Liver (tissue), 9 donors: ENCODE results near the gene PTPRN2. TPM values are rescaled to one million over a fixed set of nuclear protein-coding genes. Genes with fewer than 3 reads are reported as not detected.

ENCODE experiments used
- DNase-seq: peaks from one replicate; pipeline ENCODE4 v3.0.0-alpha.2; 2017; ENCODE audit warnings: low spot score
- H3K27ac ChIP-seq, 2 donors: one replicate each; pipeline ENCODE4 v1.7.0; 2013; ENCODE audit warnings: inconsistent platforms in 2 of 2, low read length in 2 of 2, control low read depth in 1 of 2, low read depth in 1 of 2, mild to moderate bottlenecking in 1 of 2
- H3K27me3 ChIP-seq, 4 donors: one replicate each; pipeline versions ENCODE4 v1.6.1 to v1.7.0; 2013; ENCODE audit warnings: low read length in 3 of 4, inconsistent platforms in 1 of 4, mild to moderate bottlenecking in 1 of 4, moderate library complexity in 1 of 4; ENCODE audit not compliant: control insufficient read depth in 4 of 4, insufficient read depth in 4 of 4
- H3K36me3 ChIP-seq, 4 donors: one replicate each; pipeline versions ENCODE4 v1.6.1 to v1.7.0; 2013; ENCODE audit warnings: low read length in 3 of 4, mild to moderate bottlenecking in 3 of 4, low read depth in 1 of 4, moderate library complexity in 1 of 4; ENCODE audit not compliant: control insufficient read depth in 4 of 4, insufficient read depth in 3 of 4
- H3K4me1 ChIP-seq, 4 donors: one replicate each; pipeline versions ENCODE4 v1.6.1 to v1.7.0; 2013; ENCODE audit warnings: low read length in 3 of 4, mild to moderate bottlenecking in 3 of 4, moderate library complexity in 1 of 4; ENCODE audit not compliant: control insufficient read depth in 4 of 4, insufficient read depth in 4 of 4
- H3K4me3 ChIP-seq, 3 donors: one replicate each; pipeline versions ENCODE4 v1.6.1 to v1.7.0; 2013; ENCODE audit warnings: low read length in 3 of 3, control low read depth in 1 of 3, low read depth in 1 of 3, mild to moderate bottlenecking in 1 of 3
- H3K9ac ChIP-seq, 2 donors: one replicate each; pipeline ENCODE4 v1.7.0; 2013; ENCODE audit warnings: low read length in 2 of 2, mild to moderate bottlenecking in 2 of 2, moderate library complexity in 2 of 2, control low read depth in 1 of 2, low read depth in 1 of 2
- H3K9me3 ChIP-seq, 4 donors: one replicate each; pipeline versions ENCODE4 v1.6.1 to v1.7.0; 2013; ENCODE audit warnings: low read length in 3 of 4; ENCODE audit not compliant: control insufficient read depth in 4 of 4
- EGR1 ChIP-seq, 2 donors: IDR thresholded peaks; 2 replicates each; pipeline ENCODE4 v1.6.1; 2016 to 2018; ENCODE audit warnings: antibody characterized with exemption in 2 of 2, low read depth in 2 of 2
- FOXA1 ChIP-seq: IDR thresholded peaks from 2 replicates; pipeline ENCODE4 v1.6.1; 2016; ENCODE audit warnings: antibody characterized with exemption
- FOXA2 ChIP-seq: IDR thresholded peaks from 2 replicates; pipeline ENCODE4 v1.6.1; 2016; ENCODE audit warnings: antibody characterized with exemption
- GABPA ChIP-seq, 2 donors: IDR thresholded peaks in 1 of 2; conservative IDR thresholded peaks in 1 of 2; 2 replicates each; pipeline ENCODE4 v1.6.1; 2016; ENCODE audit warnings: antibody characterized with exemption in 2 of 2, mild to moderate bottlenecking in 1 of 2, moderate library complexity in 1 of 2
- HNF4A ChIP-seq, 2 donors: conservative IDR thresholded peaks; 2 replicates each; pipeline ENCODE4 v1.6.1; 2016; ENCODE audit warnings: antibody characterized with exemption in 2 of 2, mild to moderate bottlenecking in 2 of 2
- HNF4G ChIP-seq: IDR thresholded peaks from 2 replicates; pipeline ENCODE4 v1.6.1; 2016; ENCODE audit warnings: antibody characterized with exemption
- JUND ChIP-seq, 2 donors: IDR thresholded peaks; 2 replicates each; pipeline ENCODE4 v1.6.1; 2016; ENCODE audit warnings: antibody characterized with exemption in 2 of 2
- MAX ChIP-seq: IDR thresholded peaks from 2 replicates; pipeline ENCODE4 v1.6.1; 2016; ENCODE audit warnings: antibody characterized with exemption
- NR2F2 ChIP-seq: IDR thresholded peaks from 2 replicates; pipeline ENCODE4 v1.6.1; 2016; ENCODE audit warnings: antibody characterized with exemption
- RAD21 ChIP-seq, 2 donors: IDR thresholded peaks; 2 replicates each; pipeline ENCODE4 v1.6.1; 2016; ENCODE audit warnings: antibody characterized with exemption in 2 of 2, mild to moderate bottlenecking in 2 of 2
- REST ChIP-seq: IDR thresholded peaks from 2 replicates; pipeline ENCODE4 v1.6.1; 2016; ENCODE audit warnings: antibody characterized with exemption, mild to moderate bottlenecking
- RXRA ChIP-seq, 2 donors: IDR thresholded peaks; 2 replicates each; pipeline ENCODE4 v1.6.1; 2017 to 2018; ENCODE audit warnings: antibody characterized with exemption in 2 of 2, mild to moderate bottlenecking in 1 of 2
- SP1 ChIP-seq: IDR thresholded peaks from 2 replicates; pipeline ENCODE4 v1.6.1; 2018; ENCODE audit warnings: antibody characterized with exemption, mild to moderate bottlenecking
- TAF1 ChIP-seq: conservative IDR thresholded peaks from 2 replicates; pipeline ENCODE4 v1.6.1; 2016; ENCODE audit warnings: antibody characterized with exemption, mild to moderate bottlenecking
- YY1 ChIP-seq: IDR thresholded peaks from 2 replicates; pipeline ENCODE4 v1.6.1; 2016; ENCODE audit warnings: antibody characterized with exemption, mild to moderate bottlenecking
- WGBS: extraction: QIAGEN DNeasy Blood & Tissue Kit; methylation state at CpG from one replicate; pipeline ENCODE4 v1.1.7; 2013; 5-methylcytosine and 5-hydroxymethylcytosine counted together
- polyA plus RNA-seq, 2 donors: library from polyadenylated mRNA; stranded (reverse) in 1 of 2; unstranded in 1 of 2; fragments of 200-250 nt in 1 of 2; fragments of >200 nt in 1 of 2; fragmentation: Nextera tagmentation in 1 of 2; extraction: Ambion mirVana in 1 of 2; gene quantifications; one replicate each; pipeline versions ENCODE4 v1.2.1 to v1.2.3, GENCODE V29; 2013 to 2015
- total RNA-seq, 2 donors: library from RNA; depleted of rRNA; stranded (reverse); fragments of >200 nt; gene quantifications; one replicate each; pipeline ENCODE4 v1.2.3, GENCODE V29; 2014
- TF ChIP-seq, protein P1 (sequence below): fragments of 150-350 bp; IDR thresholded peaks from 2 replicates; pipeline ENCODE4 v1.5.1; 2017; ENCODE audit warnings: improper control_type of control experiment, low read depth, low read length; ENCODE audit not compliant: missing input control
- TF ChIP-seq, protein P2 (sequence below): IDR thresholded peaks from 2 replicates; pipeline ENCODE4 v1.6.1; 2016; ENCODE audit warnings: antibody characterized with exemption
- TF ChIP-seq, protein P3 (sequence below): IDR thresholded peaks from 2 replicates; pipeline ENCODE4 v1.6.1; 2016; ENCODE audit warnings: antibody characterized with exemption
- donor health status: healthy.
- donor health status: healthy.
- donor health status: healthy.
- donor health status: healthy.
- donor health status: healthy.

Gene PTPRN2
- total and polyA plus RNA-seq, 4 donors = 0.75 to 1.9 (median 1.1) TPM

GRCh38 chr7:157855016-157855415 lies 732.6 kb downstream of the PTPRN2 start:
- DNase-seq = no peak
- H3K27me3 ChIP-seq = no peaks in the 10 kb centered on the region
- TF ChIP-seq, protein P1, sequence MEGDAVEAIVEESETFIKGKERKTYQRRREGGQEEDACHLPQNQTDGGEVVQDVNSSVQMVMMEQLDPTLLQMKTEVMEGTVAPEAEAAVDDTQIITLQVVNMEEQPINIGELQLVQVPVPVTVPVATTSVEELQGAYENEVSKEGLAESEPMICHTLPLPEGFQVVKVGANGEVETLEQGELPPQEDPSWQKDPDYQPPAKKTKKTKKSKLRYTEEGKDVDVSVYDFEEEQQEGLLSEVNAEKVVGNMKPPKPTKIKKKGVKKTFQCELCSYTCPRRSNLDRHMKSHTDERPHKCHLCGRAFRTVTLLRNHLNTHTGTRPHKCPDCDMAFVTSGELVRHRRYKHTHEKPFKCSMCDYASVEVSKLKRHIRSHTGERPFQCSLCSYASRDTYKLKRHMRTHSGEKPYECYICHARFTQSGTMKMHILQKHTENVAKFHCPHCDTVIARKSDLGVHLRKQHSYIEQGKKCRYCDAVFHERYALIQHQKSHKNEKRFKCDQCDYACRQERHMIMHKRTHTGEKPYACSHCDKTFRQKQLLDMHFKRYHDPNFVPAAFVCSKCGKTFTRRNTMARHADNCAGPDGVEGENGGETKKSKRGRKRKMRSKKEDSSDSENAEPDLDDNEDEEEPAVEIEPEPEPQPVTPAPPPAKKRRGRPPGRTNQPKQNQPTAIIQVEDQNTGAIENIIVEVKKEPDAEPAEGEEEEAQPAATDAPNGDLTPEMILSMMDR = no peak
- no peak for TF ChIP-seq RXRA (IDR thresholded peaks at IDR 0.05)
- H3K4me3 ChIP-seq = peak overlapping the region in 1 of 3 donors; percentile 15
- no peak overlapping the region for H3K9ac ChIP-seq
- H3K9me3 ChIP-seq = no peaks in the 10 kb centered on the region
- no peak overlapping the region for H3K27ac ChIP-seq
- peaks cover 0 to 19% (median 10%) of the 10 kb centered on the region in 4 donors for H3K4me1 ChIP-seq
- WGBS = 94% methylated on average over 22 of the region's 22 CpGs
- H3K36me3 ChIP-seq = no peaks in the 10 kb centered on the region

DNA sequence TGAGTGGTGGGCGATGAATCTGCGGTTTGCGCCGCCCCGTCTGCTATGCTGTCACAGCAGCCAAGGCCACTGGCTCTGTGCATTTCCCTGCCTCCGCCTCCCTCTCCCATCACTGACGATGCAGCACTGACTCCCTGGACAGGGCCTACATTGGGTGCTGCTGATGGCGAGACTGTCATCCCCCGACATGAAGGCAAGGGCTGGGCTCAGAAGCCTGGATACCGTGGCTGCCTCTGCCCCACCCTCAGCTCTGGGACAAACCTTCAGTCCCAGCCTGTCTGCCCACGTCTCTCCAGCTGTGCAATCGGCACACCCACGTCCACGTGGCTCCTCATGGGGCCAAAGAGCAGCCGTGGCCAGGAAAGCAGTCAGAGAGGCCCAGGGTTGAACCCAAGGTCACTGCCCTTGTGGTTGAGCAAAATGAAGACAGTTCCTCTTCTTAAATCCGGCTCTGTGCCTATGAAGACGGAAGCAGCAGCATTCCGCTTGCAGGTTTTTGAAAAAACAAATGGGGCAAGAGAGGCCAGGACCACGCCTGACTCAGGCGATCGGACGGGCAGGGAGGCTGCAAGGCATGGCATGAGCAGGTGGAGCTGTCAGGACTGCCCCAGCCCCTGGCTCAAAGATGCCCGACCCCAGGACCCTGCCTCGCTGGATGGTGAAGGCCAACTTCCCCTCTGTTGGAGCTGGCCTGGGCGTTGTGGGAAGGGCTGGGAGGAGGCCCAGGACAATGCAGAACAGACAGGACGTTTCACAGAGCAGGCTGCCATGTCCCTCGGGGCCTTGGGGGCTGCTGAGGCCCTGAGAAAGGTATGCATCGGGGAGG lies 733.3 kb downstream of the PTPRN2 start:
- TF ChIP-seq, protein P2, sequence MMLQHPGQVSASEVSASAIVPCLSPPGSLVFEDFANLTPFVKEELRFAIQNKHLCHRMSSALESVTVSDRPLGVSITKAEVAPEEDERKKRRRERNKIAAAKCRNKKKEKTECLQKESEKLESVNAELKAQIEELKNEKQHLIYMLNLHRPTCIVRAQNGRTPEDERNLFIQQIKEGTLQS = no peak
- TF ChIP-seq GABPA (IDR thresholded peaks at IDR 0.05 in 1 of 2, conservative IDR thresholded peaks at IDR 0.05 in 1 of 2) = no peak
- peak; percentile 98 to 99 for TF ChIP-seq RXRA (IDR thresholded peaks at IDR 0.05)
- TF ChIP-seq YY1 = peak; percentile 72
- TF ChIP-seq, protein P1 = no peak
- TF ChIP-seq, protein P3, sequence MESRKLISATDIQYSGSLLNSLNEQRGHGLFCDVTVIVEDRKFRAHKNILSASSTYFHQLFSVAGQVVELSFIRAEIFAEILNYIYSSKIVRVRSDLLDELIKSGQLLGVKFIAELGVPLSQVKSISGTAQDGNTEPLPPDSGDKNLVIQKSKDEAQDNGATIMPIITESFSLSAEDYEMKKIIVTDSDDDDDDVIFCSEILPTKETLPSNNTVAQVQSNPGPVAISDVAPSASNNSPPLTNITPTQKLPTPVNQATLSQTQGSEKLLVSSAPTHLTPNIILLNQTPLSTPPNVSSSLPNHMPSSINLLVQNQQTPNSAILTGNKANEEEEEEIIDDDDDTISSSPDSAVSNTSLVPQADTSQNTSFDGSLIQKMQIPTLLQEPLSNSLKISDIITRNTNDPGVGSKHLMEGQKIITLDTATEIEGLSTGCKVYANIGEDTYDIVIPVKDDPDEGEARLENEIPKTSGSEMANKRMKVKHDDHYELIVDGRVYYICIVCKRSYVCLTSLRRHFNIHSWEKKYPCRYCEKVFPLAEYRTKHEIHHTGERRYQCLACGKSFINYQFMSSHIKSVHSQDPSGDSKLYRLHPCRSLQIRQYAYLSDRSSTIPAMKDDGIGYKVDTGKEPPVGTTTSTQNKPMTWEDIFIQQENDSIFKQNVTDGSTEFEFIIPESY = no peak
- peak; percentile 80 for TF ChIP-seq REST
- peak; percentile 84 for TF ChIP-seq SP1
- TF ChIP-seq HNF4A (conservative IDR thresholded peaks at IDR 0.05) = peak; percentile 73 to 87
- TF ChIP-seq MAX = peak; percentile 84
- peak; percentile 57 for TF ChIP-seq NR2F2
- TF ChIP-seq RAD21 (IDR thresholded peaks at IDR 0.05) = no peak
- TF ChIP-seq FOXA2 = no peak
- TF ChIP-seq FOXA1 = no peak
- no peak for TF ChIP-seq TAF1
- TF ChIP-seq JUND (IDR thresholded peaks at IDR 0.05) = no peak
- peak; percentile 41 to 69 for TF ChIP-seq EGR1 (IDR thresholded peaks at IDR 0.05; ENCODE audit: low read depth in 2 of 2)
- no peak for TF ChIP-seq HNF4G

More for the DNA sequence above, 733.3 kb downstream of the PTPRN2 start:
- H3K36me3 ChIP-seq = no peaks in the 10 kb centered on the region
- no peaks in the 10 kb centered on the region for H3K27me3 ChIP-seq
- no peaks in the 10 kb centered on the region for H3K9me3 ChIP-seq
- DNase-seq = peak; percentile 49
- peak overlapping the region in 1 of 2 donors; percentile 35 for H3K27ac ChIP-seq
- peak overlapping the region in 1 of 3 donors; percentile 15 for H3K4me3 ChIP-seq
- 64% methylated on average over 28 of the region's 28 CpGs for WGBS
- H3K4me1 ChIP-seq = peaks cover 0 to 19% (median 10%) of the 10 kb centered on the region in 4 donors
- no peak overlapping the region for H3K9ac ChIP-seq
